K562 (cell line): Measurements from ENCODE around the gene UFSP1. TPM values are rescaled to one million over a fixed set of nuclear protein-coding genes. Genes with fewer than 3 reads are reported as not detected.

ENCODE experiments used
- AFF4 ChIP-seq: sonication (generic); formaldehyde crosslinking; IDR thresholded peaks from 2 replicates; pipeline ENCODE4 v1.8.0; 2023; ENCODE audit warnings: mild to moderate bottlenecking, missing genetic modification reagents
- BCOR ChIP-seq: fragments of 450-650 bp; IDR thresholded peaks from 2 replicates; pipeline ENCODE4 v1.6.1; 2016
- FOXP4 ChIP-seq: sonication (generic); formaldehyde crosslinking; IDR thresholded peaks from 2 replicates; pipeline ENCODE4 v1.8.0; 2022; ENCODE audit warnings: mild to moderate bottlenecking, missing genetic modification reagents, borderline replicate concordance
- MED1 ChIP-seq: sonication (generic); formaldehyde crosslinking; IDR thresholded peaks from 2 replicates; pipeline ENCODE4 v1.8.1; 2023; ENCODE audit warnings: missing genetic modification reagents, borderline replicate concordance
- MEF2A ChIP-seq: IDR thresholded peaks from 2 replicates; pipeline ENCODE4 v1.6.1; 2011; ENCODE audit warnings: low read depth, mild to moderate bottlenecking, low read length, moderate library complexity; ENCODE audit not compliant: control insufficient read depth
- MXI1 ChIP-seq: IDR thresholded peaks from 2 replicates; pipeline ENCODE4 v1.6.1; 2011; ENCODE audit warnings: low read depth, mild to moderate bottlenecking, improper control_type of control experiment, low read length
- ZBTB9 ChIP-seq: fragments of 450-650 bp; formaldehyde crosslinking; IDR thresholded peaks from 2 replicates; pipeline ENCODE4 v1.4.0; 2020; ENCODE audit warnings: mild to moderate bottlenecking, moderate library complexity
- ZNF165 ChIP-seq: fragments of 250-450 bp; sonication (Bioruptor Pico); IDR thresholded peaks from 2 replicates; pipeline ENCODE4 v1.4.0; 2020; ENCODE audit warnings: borderline replicate concordance
- ZNF77 ChIP-seq: fragments of 250-450 bp; sonication (Bioruptor Pico); IDR thresholded peaks from 2 replicates; pipeline ENCODE4 v1.5.0; 2020
- ZSCAN29 ChIP-seq: fragments of 450-650 bp; IDR thresholded peaks from 2 replicates; pipeline ENCODE4 v1.6.1; 2017
- polyA plus RNA-seq, 8 experiments: library from polyadenylated mRNA; depleted of rRNA in 4 of 8; stranded (reverse) in 5 of 8; unstranded in 3 of 8; fragments of >200 nt; fragmentation: Nextera tagmentation in 2 of 8; fragmentation: Illumina TruSeq in 1 of 8; extraction: Ambion mirVana in 2 of 8; extraction: Trizol in 1 of 8; gene quantifications; 2 replicates each; pipeline versions ENCODE4 v1.2.1 to v1.2.3, GENCODE V29; 2011 to 2014; ENCODE audit warnings: inconsistent platforms in 1 of 8, missing spikeins in 1 of 8
- total RNA-seq, 7 experiments: library from RNA; depleted of rRNA in 6 of 7; stranded (reverse); fragments of >200 nt in 6 of 7; fragmentation: Illumina TruSeq in 2 of 7; extraction: Trizol in 2 of 7; gene quantifications; 2 replicates each; pipeline versions ENCODE4 v1.2.1 to v1.2.3, GENCODE V29; 2011 to 2021; ENCODE audit warnings: low replicate concordance in 1 of 7
- TF ChIP-seq, protein P1 (sequence below): fragments of 450-650 bp; IDR thresholded peaks from 2 replicates; pipeline ENCODE4 v1.6.1; 2014; ENCODE audit warnings: low read depth, mild to moderate bottlenecking, moderate library complexity, borderline replicate concordance
- TF ChIP-seq, protein P2 (sequence below): sonication (generic); formaldehyde crosslinking; IDR thresholded peaks from 2 replicates; pipeline ENCODE4 v1.8.0; 2022; ENCODE audit warnings: missing genetic modification reagents, mild to moderate bottlenecking, borderline replicate concordance
- TF ChIP-seq, protein P3 (sequence below): IDR thresholded peaks from 2 replicates; pipeline ENCODE4 v1.6.1; 2011; ENCODE audit warnings: borderline replicate concordance, low read depth, mild to moderate bottlenecking, moderate library complexity, low read length; ENCODE audit not compliant: insufficient read depth, poor library complexity, severe bottlenecking

The UFSP1 gene
- total and polyA plus RNA-seq, 9 of the 15 experiments (the other 6 are each of a cell fraction or from before 2014, with no cell fraction given) = 0.50 to 18.8 (median 2.1) TPM

- 0 out of 2 replicates have a peak, but pooled peaks have one; percentile 38 for TF ChIP-seq ZBTB9 (CRISPR knock-in tag)
- no peak for TF ChIP-seq ZSCAN29
- no peak; the same call in 1 of the 2 replicates for TF ChIP-seq AFF4 (CRISPR knock-in tag)
- TF ChIP-seq ZNF165 (CRISPR knock-in tag) = no peak
- TF ChIP-seq ZNF77 = 0 out of 2 replicates have a peak, but pooled peaks have one; percentile 48
- TF ChIP-seq MXI1 = peak; percentile 83; the same call in 1 of the 2 replicates
- TF ChIP-seq, protein P1, sequence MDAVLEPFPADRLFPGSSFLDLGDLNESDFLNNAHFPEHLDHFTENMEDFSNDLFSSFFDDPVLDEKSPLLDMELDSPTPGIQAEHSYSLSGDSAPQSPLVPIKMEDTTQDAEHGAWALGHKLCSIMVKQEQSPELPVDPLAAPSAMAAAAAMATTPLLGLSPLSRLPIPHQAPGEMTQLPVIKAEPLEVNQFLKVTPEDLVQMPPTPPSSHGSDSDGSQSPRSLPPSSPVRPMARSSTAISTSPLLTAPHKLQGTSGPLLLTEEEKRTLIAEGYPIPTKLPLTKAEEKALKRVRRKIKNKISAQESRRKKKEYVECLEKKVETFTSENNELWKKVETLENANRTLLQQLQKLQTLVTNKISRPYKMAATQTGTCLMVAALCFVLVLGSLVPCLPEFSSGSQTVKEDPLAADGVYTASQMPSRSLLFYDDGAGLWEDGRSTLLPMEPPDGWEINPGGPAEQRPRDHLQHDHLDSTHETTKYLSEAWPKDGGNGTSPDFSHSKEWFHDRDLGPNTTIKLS = peak; percentile 91
- TF ChIP-seq, protein P2, sequence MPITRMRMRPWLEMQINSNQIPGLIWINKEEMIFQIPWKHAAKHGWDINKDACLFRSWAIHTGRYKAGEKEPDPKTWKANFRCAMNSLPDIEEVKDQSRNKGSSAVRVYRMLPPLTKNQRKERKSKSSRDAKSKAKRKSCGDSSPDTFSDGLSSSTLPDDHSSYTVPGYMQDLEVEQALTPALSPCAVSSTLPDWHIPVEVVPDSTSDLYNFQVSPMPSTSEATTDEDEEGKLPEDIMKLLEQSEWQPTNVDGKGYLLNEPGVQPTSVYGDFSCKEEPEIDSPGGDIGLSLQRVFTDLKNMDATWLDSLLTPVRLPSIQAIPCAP = no peak
- 0 out of 2 replicates have a peak, but pooled peaks have one; percentile 71 for TF ChIP-seq FOXP4 (CRISPR knock-in tag)
- TF ChIP-seq, protein P3, sequence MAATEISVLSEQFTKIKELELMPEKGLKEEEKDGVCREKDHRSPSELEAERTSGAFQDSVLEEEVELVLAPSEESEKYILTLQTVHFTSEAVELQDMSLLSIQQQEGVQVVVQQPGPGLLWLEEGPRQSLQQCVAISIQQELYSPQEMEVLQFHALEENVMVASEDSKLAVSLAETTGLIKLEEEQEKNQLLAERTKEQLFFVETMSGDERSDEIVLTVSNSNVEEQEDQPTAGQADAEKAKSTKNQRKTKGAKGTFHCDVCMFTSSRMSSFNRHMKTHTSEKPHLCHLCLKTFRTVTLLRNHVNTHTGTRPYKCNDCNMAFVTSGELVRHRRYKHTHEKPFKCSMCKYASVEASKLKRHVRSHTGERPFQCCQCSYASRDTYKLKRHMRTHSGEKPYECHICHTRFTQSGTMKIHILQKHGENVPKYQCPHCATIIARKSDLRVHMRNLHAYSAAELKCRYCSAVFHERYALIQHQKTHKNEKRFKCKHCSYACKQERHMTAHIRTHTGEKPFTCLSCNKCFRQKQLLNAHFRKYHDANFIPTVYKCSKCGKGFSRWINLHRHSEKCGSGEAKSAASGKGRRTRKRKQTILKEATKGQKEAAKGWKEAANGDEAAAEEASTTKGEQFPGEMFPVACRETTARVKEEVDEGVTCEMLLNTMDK = peak; percentile 38
- TF ChIP-seq MED1 (CRISPR knock-in tag) = 0 out of 2 replicates have a peak, but pooled peaks have one; percentile 45
- TF ChIP-seq BCOR = no peak
- no peak for TF ChIP-seq MEF2A
These were observed at the start of gene UFSP1 (continued) for GRCh38 chr7:100888988-100889750.
